Mesothelial cell of epicardium (in vitro differentiated cells): ENCODE results near the gene KIAA1671. TPM values are rescaled to one million over a fixed set of nuclear protein-coding genes. Genes with fewer than 3 reads are reported as not detected.

Experiments
- DNase-seq, 2 experiments: peaks; one replicate each; pipeline ENCODE4 v3.0.0; 2021; ENCODE audit warnings: low spot score in 2 of 2; ENCODE audit not compliant: unreplicated experiment in 2 of 2
- H3K27ac Mint-ChIP-seq: 2 replicates; pipeline ENCODE4 v1.8.0; 2021; ENCODE audit warnings: mixed read lengths
- H3K27me3 Mint-ChIP-seq: 2 replicates; pipeline ENCODE4 v1.8.0; 2021; ENCODE audit warnings: low read depth, mixed read lengths
- H3K36me3 Mint-ChIP-seq: 2 replicates; pipeline ENCODE4 v1.8.0; 2021; ENCODE audit warnings: mixed read lengths
- H3K4me1 Mint-ChIP-seq: 2 replicates; pipeline ENCODE4 v1.8.0; 2021; ENCODE audit warnings: mixed read lengths
- H3K4me3 Mint-ChIP-seq: 2 replicates; pipeline ENCODE4 v1.8.0; 2021; ENCODE audit warnings: mild to moderate bottlenecking, moderate library complexity, mixed read lengths
- H3K9me3 Mint-ChIP-seq: 2 replicates; pipeline ENCODE4 v1.8.0; 2021; ENCODE audit warnings: mixed read lengths
- total RNA-seq: library from RNA; stranded (reverse); gene quantifications from 3 replicates; pipeline ENCODE4 v1.2.1, GENCODE V29; 2021
- TF ChIP-seq, protein P1 (sequence below): fragments of 200-600 bp; sonication (generic); IDR thresholded peaks from one replicate; pipeline ENCODE4 v1.5.0; 2021; ENCODE audit warnings: antibody characterized with exemption; ENCODE audit not compliant: unreplicated experiment

Gene KIAA1671
- total RNA-seq, 1 donor from 2014 or later = 21.8 TPM

- Mint-ChIP-seq H3K27me3 (no peaks in the 10 kb centered on the region), H3K9me3 (no peaks in the 10 kb centered on the region), H3K36me3 (no peaks in the 10 kb centered on the region), H3K4me1 (no peaks in the 10 kb centered on the region), H3K27ac (no peak overlapping the region), H3K4me3 (no peak overlapping the region)
- TF ChIP-seq, protein P1, sequence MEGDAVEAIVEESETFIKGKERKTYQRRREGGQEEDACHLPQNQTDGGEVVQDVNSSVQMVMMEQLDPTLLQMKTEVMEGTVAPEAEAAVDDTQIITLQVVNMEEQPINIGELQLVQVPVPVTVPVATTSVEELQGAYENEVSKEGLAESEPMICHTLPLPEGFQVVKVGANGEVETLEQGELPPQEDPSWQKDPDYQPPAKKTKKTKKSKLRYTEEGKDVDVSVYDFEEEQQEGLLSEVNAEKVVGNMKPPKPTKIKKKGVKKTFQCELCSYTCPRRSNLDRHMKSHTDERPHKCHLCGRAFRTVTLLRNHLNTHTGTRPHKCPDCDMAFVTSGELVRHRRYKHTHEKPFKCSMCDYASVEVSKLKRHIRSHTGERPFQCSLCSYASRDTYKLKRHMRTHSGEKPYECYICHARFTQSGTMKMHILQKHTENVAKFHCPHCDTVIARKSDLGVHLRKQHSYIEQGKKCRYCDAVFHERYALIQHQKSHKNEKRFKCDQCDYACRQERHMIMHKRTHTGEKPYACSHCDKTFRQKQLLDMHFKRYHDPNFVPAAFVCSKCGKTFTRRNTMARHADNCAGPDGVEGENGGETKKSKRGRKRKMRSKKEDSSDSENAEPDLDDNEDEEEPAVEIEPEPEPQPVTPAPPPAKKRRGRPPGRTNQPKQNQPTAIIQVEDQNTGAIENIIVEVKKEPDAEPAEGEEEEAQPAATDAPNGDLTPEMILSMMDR = no peak
- no peak for DNase-seq
Measured at GRCh38 chr22:25077056-25077455, 124.5 kb downstream of the KIAA1671 start.

GRCh38 chr22:25077964-25078363 is 125.4 kb downstream of the KIAA1671 start:
- H3K27me3 Mint-ChIP-seq = no peaks in the 10 kb centered on the region

DNA sequence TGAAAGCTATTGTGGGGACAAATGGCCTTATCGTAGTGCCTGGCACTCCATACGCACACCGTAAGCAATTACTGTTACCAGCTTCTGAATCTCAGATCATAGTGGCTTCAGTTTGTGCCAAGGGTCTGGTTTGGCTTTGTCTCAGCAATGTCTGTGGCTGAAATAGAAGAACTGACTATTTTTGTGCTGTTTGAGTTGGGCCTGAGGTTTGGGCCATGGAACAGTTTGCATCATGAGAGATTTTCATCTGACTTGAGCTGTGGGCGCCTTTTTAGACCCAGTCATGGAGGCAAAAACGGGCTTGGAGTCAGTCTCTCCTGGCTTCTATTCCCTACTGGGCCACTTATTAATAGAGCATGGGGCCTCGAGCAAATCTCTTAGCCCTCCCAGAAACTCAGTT is 126.1 kb downstream of the KIAA1671 start:
- H3K4me1 Mint-ChIP-seq = no peaks in the 10 kb centered on the region

More at GRCh38 chr22:25077964-25078363, 125.4 kb downstream of the KIAA1671 start:
- Mint-ChIP-seq H3K4me3 (no peak overlapping the region), H3K4me1 (no peaks in the 10 kb centered on the region), H3K9me3 (no peaks in the 10 kb centered on the region), H3K36me3 (no peaks in the 10 kb centered on the region), H3K27ac (no peak overlapping the region)
- TF ChIP-seq, protein P1 = no peak
- no peak for DNase-seq

GRCh38 chr22:25080855-25081254 is 128.3 kb downstream of the KIAA1671 start:
- Mint-ChIP-seq H3K27ac (no peak overlapping the region), H3K36me3 (no peaks in the 10 kb centered on the region), H3K27me3 (no peaks in the 10 kb centered on the region), H3K4me1 (no peaks in the 10 kb centered on the region), H3K4me3 (no peak overlapping the region), H3K9me3 (no peaks in the 10 kb centered on the region)
- no peak for DNase-seq
- TF ChIP-seq, protein P1 = no peak

More for the DNA sequence above, 126.1 kb downstream of the KIAA1671 start:
- no peak for DNase-seq
- Mint-ChIP-seq H3K4me3 (no peak overlapping the region), H3K36me3 (no peaks in the 10 kb centered on the region), H3K27me3 (no peaks in the 10 kb centered on the region), H3K27ac (no peak overlapping the region), H3K9me3 (no peaks in the 10 kb centered on the region)
- TF ChIP-seq, protein P1 = no peak

DNA sequence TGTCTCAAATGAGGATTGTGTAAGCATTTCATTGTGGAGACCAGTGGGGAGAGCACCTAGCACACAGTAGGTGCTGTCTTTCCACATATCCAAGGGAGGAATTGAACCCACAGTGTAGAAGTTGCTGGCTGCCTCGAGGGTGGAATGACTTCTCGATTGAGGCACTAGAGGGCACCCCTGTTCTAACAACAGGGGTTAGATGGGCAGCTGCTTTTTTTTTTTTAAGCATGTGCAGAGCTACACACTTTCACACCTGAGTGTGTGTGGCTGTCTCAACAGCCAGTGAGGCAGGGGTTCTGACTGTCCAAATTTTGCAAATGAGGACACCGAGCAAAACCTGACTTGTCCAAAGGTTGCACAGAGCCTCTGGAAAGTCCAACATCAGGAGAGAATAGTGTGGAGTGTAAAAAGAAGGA is 128.9 kb downstream of the KIAA1671 start:
- Mint-ChIP-seq H3K9me3 (no peaks in the 10 kb centered on the region), H3K36me3 (no peaks in the 10 kb centered on the region), H3K27ac (no peak overlapping the region), H3K4me3 (no peak overlapping the region), H3K27me3 (no peaks in the 10 kb centered on the region), H3K4me1 (no peaks in the 10 kb centered on the region)
- TF ChIP-seq, protein P1 = no peak
- no peak for DNase-seq

- TF ChIP-seq, protein P1 = no peak
- H3K4me1 Mint-ChIP-seq = no peaks in the 10 kb centered on the region
- no peak for DNase-seq
- no peak overlapping the region for H3K4me3 Mint-ChIP-seq
- no peaks in the 10 kb centered on the region for H3K9me3 Mint-ChIP-seq
- no peaks in the 10 kb centered on the region for H3K27me3 Mint-ChIP-seq
- no peak overlapping the region for H3K27ac Mint-ChIP-seq
- H3K36me3 Mint-ChIP-seq = no peaks in the 10 kb centered on the region
Measured at GRCh38 chr22:25082096-25082495, 129.6 kb downstream of the KIAA1671 start.
